Measurements from ENCODE around the gene APOC4.
"Not testable (repeated sequence)": the region's sequence is repeated elsewhere in the genome, so short reads cannot be mapped to it uniquely, and the experiment has no call there.

APOC4 gene

GRCh38 chr19:44958090-44958489 is 16.1 kb downstream of the APOC4 start:
- no peak for DNase-seq

DNA sequence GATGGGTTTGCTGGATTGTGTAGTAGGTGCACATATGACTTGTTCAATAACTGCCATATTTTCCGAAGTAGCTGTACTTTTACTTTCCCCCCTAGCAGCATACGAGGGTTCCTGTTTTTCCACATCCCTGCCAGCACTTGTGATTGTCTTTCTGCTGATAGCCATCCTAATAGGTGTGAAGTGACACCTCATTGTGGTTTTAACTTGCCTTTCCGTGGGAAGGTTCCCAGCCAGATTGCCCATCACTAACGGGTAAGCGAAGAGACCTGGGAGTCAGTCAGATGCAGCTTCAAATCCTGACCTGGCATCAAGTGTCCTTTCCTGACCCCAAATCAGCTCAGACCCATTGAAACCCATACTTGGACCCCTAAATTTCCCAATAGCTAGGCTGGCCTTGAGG is 17.7 kb downstream of the APOC4 start:
- DNase-seq = no peak

- no peak for DNase-seq
Observed at GRCh38 chr19:44960906-44961728, 19.1 kb downstream of the APOC4 start.

DNA sequence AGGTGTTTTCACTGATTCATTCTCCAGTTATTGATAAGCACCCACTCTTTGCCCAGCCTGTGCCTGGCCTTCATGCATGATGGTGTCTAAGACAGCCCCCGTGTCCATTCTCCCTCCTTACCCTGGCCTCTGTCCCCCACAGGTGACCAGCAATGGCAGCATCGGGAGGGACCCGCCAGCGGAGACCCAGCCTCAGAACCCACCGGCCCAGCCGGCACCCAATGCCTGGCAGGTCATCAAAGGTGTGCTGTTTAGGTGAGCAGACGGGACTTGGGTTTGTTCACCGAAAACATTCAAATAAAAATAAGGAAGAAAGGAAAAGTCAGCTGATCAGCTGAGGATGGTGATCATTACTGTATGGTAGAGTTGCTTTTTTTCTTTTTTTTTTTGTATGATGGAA is 19.8 kb downstream of the APOC4 start:
- DNase-seq = no peak

- no peak for DNase-seq
Observed at GRCh38 chr19:44968118-44968517, 26.1 kb downstream of the APOC4 start.

- DNase-seq = no peak
Observed at GRCh38 chr19:44968670-44969069, 26.6 kb downstream of the APOC4 start.

DNA sequence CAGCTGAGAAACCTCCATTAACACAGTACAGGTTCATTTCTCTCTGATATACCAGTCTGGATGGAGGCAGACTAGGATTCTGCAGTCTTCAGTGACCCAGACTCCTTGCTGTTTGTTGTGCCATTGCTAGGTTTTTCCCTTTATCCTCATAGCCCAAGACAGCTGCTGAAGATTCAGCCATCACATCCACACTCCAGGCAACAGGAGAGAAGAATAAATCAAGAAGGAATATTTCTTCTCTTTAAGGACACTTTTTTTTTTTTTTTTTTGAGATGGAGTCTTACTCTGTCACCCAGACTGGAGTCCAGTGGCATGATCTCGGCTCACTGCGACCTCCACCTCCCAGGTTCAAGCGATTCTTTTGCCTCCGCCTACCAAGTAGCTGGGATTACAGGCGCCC is 27.4 kb downstream of the APOC4 start:
- no peak for DNase-seq

DNA sequence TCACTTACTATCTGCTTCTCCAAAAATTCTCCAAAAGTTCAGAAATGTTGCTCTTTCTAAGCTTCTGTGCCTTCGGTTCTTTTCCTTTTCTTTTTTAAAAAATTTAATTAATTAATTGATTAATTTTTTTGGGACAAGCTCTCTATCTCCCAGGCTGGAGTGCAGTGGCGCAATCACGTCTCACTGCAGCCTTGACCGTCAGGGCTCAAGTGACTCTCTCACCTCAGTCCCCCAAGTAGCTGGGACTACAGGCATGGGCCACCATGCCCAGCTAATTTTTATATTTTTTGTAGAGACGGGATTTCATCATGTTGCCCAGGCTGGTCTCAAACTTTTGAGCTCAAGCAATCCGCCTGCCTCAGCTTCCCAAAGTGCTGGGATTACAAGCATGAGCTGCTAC is 29.4 kb downstream of the APOC4 start:
- DNase-seq = not testable (repeated sequence)

DNA sequence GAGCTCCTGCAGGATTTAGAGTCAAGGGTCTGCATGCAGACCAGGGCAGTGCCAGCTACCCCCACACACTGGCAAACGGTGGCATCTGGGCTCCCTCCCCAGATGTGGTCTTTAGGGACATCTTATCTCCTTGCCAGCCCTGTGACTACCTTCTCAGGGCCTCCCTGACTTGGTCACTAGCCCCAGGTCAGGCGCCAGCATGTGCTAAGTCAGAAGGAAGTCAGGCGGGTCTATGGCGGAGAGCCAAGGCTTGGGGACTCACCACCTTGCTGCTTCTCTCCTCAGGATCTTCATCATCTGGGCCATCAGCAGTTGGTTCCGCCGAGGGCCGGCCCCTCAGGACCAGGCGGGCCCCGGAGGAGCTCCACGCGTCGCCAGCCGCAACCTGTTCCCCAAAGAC is 30.8 kb downstream of the APOC4 start:
- DNase-seq = no peak

DNA sequence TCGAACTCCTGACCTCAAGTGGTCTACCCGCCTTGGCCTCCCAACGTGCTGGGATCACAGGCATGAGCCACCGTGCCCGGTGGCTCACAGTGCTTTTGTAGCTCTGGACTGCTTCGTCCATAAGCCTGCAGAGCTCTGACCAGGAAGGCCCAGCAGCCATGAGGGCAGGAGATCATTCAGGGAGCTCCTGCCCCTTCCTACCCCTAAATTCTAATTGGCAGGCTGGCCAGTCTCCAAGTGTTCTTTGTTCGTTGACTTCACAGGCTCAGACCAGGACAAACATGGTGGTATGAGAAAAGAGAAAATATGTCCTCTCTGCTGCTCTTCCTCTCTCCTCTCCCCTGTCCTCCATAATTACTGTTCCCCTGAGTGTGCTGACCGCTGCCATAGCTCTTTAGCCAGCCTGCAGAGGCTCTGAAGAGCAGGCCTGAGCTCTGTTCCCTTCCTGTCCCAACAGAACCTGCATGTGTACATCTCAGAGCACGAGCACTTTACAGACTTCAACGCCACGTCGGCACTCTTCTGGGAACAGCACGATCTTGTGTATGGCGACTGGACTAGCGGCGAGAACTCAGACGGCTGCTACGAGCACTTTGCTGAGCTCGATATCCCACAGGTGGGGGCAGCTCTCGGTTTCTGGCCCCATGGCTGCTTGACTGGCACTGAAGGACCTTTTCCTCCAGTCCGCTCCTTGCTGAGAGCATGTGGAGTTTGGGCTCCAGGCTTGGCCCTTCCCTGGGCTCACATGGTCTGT is 32.1 kb downstream of the APOC4 start:
- no peak for DNase-seq

GRCh38 chr19:44974857-44975256 is 32.8 kb downstream of the APOC4 start:
- DNase-seq = no peak

- no peak for DNase-seq
Observed at GRCh38 chr19:44975444-44975843, 33.4 kb downstream of the APOC4 start.

DNA sequence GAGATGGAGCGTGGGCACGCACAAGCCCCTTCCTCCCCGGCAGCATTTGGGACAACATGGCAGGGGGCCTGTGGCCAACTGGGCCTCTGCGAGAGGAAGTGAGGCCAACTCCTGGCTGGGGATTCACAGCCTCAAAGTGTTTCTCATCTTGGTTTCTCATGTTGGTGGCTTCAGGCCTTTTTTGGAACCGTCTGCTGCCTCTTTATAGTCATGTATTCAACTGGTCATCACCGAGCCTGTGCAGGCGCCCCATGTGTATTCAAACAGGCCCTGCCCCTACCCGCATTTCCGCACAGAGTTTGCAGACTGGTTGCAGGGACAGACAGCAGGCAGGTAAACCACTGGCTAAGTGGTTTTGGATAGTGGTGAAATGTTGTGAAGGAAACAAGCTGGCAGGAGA is 42.0 kb downstream of the APOC4 start:
- no peak for DNase-seq

DNA sequence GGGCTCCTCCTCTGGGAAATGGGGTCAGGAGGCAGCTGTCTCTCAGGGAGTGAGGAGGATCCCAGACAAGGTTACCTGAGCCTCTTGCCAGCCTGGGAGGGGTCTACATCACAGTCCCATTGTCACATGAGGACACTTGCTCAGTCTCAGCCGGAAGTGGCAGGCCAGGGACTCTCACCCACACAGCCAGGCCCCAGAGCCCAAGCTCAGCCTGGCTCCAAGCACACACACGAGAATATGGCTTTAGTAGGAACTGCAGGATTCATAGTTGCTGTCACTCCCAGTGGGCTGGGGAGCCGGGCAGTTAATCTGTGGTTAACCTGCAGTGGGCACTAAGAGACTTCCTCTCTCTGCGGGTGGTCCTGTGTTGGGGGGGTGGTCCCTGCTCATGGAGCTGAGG is 43.4 kb downstream of the APOC4 start:
- no peak for DNase-seq

DNA sequence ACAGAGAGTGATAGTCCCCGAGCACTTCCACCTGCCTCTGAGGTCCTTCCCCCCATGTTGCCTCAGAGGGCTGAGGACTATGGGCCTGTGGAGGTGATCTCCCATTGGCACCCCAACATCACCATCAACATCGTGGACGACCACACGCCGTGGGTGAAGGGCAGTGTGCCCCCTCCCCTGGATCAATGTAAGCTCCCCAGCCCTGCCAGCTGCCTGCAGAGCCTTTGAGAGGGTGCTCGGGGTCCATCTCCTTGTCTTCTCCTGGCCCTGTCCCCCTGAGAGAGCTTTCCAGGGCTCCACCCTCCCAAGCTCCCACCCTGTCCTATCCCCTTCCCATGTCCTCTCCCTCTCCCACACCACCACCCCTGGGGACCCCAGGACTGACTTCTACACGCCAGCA is 44.4 kb downstream of the APOC4 start:
- no peak for DNase-seq

DNA sequence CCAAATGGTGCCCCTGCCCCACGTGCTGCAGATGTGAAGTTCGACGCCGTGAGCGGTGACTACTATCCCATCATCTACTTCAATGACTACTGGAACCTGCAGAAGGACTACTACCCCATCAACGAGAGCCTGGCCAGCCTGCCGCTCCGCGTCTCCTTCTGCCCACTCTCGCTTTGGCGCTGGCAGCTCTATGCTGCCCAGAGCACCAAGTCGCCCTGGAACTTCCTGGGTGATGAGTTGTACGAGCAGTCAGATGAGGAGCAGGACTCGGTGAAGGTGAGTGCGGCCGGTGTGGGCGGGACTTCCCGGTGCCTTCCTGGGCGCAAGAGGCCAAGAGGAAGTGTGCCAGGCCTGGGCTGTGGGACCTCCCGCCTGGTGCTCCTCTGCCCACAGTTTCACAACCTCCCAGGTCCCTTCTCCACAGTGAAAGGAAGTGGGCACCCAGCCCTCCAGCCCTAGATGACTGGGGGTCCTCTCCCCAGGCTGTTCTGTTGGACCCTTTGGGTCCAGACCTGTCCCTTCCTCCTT is 45.2 kb downstream of the APOC4 start:
- DNase-seq = no peak

GRCh38 chr19:44988273-44988672 is 46.2 kb downstream of the APOC4 start:
- DNase-seq = no peak

GRCh38 chr19:44988896-44989556 is 47.0 kb downstream of the APOC4 start:
- peak; percentile 34 to 61 (median 57) for DNase-seq

GRCh38 chr19:44990459-44990858 is 48.4 kb downstream of the APOC4 start:
- DNase-seq = no peak

DNA sequence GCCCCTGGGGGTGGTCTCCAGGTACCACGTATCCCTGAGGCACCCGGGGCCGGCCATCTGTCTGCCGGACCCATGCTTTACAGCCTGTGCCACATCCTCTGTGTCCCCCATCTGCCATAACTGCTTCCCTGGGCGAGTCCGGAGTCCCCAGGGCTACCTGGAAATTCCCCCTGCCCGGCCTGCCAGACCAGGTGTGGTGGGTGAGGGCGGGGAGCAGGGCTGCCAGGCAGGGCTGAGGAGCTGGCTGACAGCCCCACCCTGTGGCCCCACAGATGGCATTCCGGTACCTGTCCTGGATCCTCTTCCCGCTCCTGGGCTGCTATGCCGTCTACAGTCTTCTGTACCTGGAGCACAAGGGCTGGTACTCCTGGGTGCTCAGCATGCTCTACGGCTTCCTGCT is 48.9 kb downstream of the APOC4 start:
- no peak for DNase-seq

DNA sequence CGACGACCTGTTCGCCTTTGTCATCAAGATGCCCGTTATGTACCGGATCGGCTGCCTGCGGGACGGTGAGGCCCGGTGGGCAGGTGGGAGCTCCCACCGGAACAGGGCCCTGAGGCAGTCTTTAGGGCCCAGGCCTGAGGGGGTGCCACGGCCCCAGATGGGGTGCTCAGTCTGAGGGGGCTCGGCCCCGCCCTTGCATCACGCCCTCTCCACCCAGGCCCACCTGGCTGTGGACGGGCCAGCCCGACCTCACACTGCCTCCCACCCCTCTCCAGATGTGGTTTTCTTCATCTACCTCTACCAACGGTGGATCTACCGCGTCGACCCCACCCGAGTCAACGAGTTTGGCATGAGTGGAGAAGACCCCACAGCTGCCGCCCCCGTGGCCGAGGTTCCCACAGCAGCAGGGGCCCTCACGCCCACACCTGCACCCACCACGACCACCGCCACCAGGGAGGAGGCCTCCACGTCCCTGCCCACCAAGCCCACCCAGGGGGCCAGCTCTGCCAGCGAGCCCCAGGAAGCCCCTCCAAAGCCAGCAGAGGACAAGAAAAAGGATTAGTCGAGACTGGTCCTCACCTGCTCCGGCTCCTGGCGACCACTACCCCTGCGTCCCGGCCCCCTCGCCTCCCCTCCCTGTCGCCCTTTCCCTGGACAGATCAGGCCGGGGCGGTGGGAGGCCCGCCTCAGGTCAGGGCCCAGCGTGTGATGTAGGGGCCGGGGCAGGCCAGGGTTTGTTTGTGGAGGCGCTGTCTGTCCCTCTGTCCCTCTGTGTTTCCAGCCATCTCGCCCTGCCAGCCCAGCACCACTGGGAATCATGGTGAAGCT is 50.5 kb downstream of the APOC4 start:
- no peak for DNase-seq

DNA sequence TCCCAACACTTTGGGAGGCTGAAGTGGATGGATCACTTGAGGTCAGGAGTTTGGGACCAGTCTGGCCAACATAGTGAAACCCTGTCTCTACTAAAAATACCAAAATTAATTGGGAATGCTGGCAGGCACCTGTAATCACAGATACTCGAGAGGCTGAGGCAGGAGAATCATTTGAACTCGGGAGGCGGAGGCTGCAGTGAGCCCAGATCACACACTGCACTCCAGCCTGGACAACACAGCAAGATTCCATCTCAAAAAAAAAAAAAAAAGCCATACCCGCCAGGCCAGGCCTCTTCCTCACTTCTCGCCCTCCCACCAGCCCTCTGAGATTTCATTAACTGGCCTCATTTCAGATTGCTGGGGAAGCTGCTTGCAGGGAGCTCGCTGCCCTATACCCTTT is 51.5 kb downstream of the APOC4 start:
- no peak for DNase-seq
